ENCODE measurements around the gene IPCEF1.
A peak's percentile ranks its signal among the peaks of the same experiment; 100 is the strongest.

Gene IPCEF1

GRCh38 chr6:154157082-154157481 is 199.5 kb downstream of the IPCEF1 start:
- DNase-seq, result peak; percentile 48

GRCh38 chr6:154156135-154156896 is 200.3 kb downstream of the IPCEF1 start:
- peak; percentile 72 for DNase-seq

GRCh38 chr6:154154389-154154967 is 202.1 kb downstream of the IPCEF1 start:
- peak; percentile 79 for DNase-seq

- DNase-seq, result no peak
These were observed 212.8 kb downstream of the IPCEF1 start for GRCh38 chr6:154143753-154144152.

GRCh38 chr6:154140743-154141142 is 215.9 kb downstream of the IPCEF1 start:
- no peak for DNase-seq

- DNase-seq, result peak; percentile 21
These were observed 216.7 kb downstream of the IPCEF1 start for GRCh38 chr6:154139892-154140291.

- DNase-seq, result no peak
These were observed 217.8 kb downstream of the IPCEF1 start for GRCh38 chr6:154138793-154139192.

- no peak for DNase-seq
These were observed 222.0 kb downstream of the IPCEF1 start for GRCh38 chr6:154134471-154135147.

GRCh38 chr6:154127657-154128056 is 228.9 kb downstream of the IPCEF1 start:
- no peak for DNase-seq

GRCh38 chr6:154125421-154125820 is 231.2 kb downstream of the IPCEF1 start:
- no peak for DNase-seq

- DNase-seq, result no peak
These were observed 233.2 kb downstream of the IPCEF1 start for GRCh38 chr6:154123155-154123956.

- no peak for DNase-seq
These were observed 234.2 kb downstream of the IPCEF1 start for GRCh38 chr6:154122195-154122925.

- no peak for DNase-seq
These were observed 239.1 kb downstream of the IPCEF1 start for GRCh38 chr6:154117485-154117884.

GRCh38 chr6:154113392-154113791 is 243.2 kb downstream of the IPCEF1 start:
- no peak for DNase-seq

GRCh38 chr6:154112181-154112809 is 244.3 kb downstream of the IPCEF1 start:
- no peak for DNase-seq

- no peak for DNase-seq
These were observed 245.6 kb downstream of the IPCEF1 start for GRCh38 chr6:154111025-154111424.

- no peak for DNase-seq
These were observed 250.4 kb downstream of the IPCEF1 start for GRCh38 chr6:154106251-154106650.

Measured in CD4-positive, alpha-beta T cell treated with Interleukin-17A for 1 hour (primary cell).